Osteocyte (in vitro differentiated cells): ENCODE measurements around the gene OSBPL5. TPM values are rescaled to one million over a fixed set of nuclear protein-coding genes. Genes with fewer than 3 reads are reported as not detected.

Source experiments
- DNase-seq: peaks from one replicate; pipeline ENCODE4 v3.0.0; 2021; ENCODE audit warnings: mixed read lengths; ENCODE audit not compliant: unreplicated experiment; ENCODE audit errors: extremely low spot score
- H3K27ac Mint-ChIP-seq: one replicate; pipeline ENCODE4 v1.8.0; 2021; ENCODE audit warnings: mild to moderate bottlenecking, mixed read lengths; ENCODE audit not compliant: unreplicated experiment
- H3K27me3 Mint-ChIP-seq: one replicate; pipeline ENCODE4 v1.8.0; 2021; ENCODE audit warnings: mixed read lengths; ENCODE audit not compliant: unreplicated experiment
- H3K36me3 Mint-ChIP-seq: one replicate; pipeline ENCODE4 v1.8.0; 2021; ENCODE audit warnings: mixed read lengths; ENCODE audit not compliant: unreplicated experiment
- H3K4me1 Mint-ChIP-seq: one replicate; pipeline ENCODE4 v1.8.0; 2021; ENCODE audit warnings: mixed read lengths; ENCODE audit not compliant: unreplicated experiment
- H3K4me3 Mint-ChIP-seq: one replicate; pipeline ENCODE4 v1.8.0; 2021; ENCODE audit warnings: mild to moderate bottlenecking, moderate library complexity, mixed read lengths; ENCODE audit not compliant: unreplicated experiment
- H3K9me3 Mint-ChIP-seq: one replicate; pipeline ENCODE4 v1.8.0; 2021; ENCODE audit warnings: mixed read lengths; ENCODE audit not compliant: unreplicated experiment
- total RNA-seq: library from RNA; stranded (reverse); gene quantifications from 2 replicates; pipeline ENCODE4 v1.2.1, GENCODE V29; 2021
- TF ChIP-seq, protein P1 (sequence below): fragments of 200-600 bp; sonication (generic); IDR thresholded peaks from 2 replicates; pipeline ENCODE4 v1.5.0; 2021; ENCODE audit warnings: antibody characterized with exemption, mild to moderate bottlenecking, moderate library complexity

Gene OSBPL5
- total RNA-seq, 1 donor from 2014 or later = 47.9 TPM

DNA sequence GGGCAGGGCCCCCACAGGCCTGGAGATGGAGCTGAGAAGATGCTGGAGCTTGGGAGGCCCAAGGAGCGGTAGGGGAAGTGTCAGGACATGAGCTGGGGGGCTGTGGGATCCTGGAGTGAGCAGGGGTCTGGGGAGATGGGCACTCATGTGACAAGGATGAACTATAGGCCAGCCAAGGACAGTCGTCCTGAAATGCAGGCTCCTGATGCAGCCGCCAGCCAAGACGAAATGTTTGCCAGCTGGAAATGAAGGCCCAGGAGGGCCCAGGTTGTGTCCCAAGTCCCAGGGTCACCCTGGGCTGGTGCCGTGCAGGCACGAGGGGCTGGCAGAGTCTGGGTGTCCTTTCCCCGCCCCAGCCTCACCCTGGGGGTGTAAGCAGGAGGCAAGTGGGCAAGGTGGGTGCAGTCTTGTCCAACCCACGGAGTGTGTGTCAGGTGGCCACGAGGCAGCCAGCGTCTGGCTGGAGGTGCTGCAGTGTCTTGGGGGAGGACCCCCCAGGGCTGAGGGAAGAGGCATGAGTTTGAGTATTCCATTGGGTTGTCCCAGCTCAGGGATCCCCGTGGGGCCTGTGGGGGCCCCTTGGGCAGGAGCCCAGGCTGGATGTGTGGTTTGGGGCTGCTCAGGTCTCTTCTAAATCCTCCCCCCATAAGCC lies 32.1 kb upstream of the OSBPL5 start:
- H3K36me3 Mint-ChIP-seq = no peaks in the 10 kb centered on the region
- DNase-seq = no peak
- TF ChIP-seq, protein P1, sequence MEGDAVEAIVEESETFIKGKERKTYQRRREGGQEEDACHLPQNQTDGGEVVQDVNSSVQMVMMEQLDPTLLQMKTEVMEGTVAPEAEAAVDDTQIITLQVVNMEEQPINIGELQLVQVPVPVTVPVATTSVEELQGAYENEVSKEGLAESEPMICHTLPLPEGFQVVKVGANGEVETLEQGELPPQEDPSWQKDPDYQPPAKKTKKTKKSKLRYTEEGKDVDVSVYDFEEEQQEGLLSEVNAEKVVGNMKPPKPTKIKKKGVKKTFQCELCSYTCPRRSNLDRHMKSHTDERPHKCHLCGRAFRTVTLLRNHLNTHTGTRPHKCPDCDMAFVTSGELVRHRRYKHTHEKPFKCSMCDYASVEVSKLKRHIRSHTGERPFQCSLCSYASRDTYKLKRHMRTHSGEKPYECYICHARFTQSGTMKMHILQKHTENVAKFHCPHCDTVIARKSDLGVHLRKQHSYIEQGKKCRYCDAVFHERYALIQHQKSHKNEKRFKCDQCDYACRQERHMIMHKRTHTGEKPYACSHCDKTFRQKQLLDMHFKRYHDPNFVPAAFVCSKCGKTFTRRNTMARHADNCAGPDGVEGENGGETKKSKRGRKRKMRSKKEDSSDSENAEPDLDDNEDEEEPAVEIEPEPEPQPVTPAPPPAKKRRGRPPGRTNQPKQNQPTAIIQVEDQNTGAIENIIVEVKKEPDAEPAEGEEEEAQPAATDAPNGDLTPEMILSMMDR = no peak

DNA sequence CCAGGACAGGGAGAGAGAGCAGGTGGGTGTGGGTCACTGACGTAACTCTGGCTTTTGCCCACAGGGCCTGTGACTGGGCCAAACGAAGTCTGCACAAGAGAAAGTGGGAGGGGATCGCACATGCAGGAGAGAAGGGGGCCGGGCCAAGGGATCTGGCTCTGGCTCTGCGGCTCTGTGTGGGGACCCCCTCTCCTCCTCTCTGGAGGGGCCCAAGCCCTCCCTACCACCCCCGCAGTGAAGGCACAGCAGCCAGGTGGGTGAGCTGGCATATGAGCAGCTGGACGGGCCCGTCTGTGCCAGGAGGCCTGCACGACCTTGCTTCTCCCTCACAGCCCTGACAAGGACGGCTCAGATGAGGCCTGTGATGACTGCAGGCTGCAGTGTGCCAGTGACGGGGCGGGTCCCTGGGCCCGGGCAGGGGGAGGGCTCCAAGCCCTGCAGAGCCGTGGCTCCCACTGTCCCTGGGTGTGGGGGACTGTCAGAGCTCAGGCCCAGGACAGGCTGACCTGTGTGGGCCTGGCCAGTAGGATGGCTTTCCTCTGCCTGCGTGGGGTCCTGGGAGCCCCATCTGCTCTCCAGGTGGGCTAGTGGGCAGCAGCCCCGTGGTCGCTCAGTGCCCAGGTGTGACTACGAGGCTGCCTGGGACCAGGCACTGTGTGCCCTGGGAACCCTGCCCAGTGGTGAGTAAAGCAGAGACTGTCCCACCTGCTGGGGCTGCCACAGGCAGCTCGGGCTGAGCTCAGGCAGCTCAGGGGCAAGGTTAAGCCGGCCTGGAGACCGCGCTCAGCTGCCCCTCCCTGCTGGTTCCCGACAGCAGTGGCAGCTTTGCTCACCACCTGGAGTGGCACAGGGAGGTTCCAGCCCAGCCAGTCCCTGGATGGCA lies 31.3 kb upstream of the OSBPL5 start:
- TF ChIP-seq, protein P1 = no peak
- Mint-ChIP-seq H3K36me3 (no peaks in the 10 kb centered on the region), H3K27me3 (peaks cover 15% of the 10 kb centered on the region), H3K4me3 (no peak overlapping the region), H3K4me1 (no peaks in the 10 kb centered on the region), H3K9me3 (no peaks in the 10 kb centered on the region), H3K27ac (no peak overlapping the region)
- no peak for DNase-seq

More for the DNA sequence above, 32.1 kb upstream of the OSBPL5 start:
- no peaks in the 10 kb centered on the region for H3K4me1 Mint-ChIP-seq
- H3K27me3 Mint-ChIP-seq = peaks cover 22% of the 10 kb centered on the region
- no peak overlapping the region for H3K4me3 Mint-ChIP-seq
- H3K9me3 Mint-ChIP-seq = no peaks in the 10 kb centered on the region
- no peak overlapping the region for H3K27ac Mint-ChIP-seq

DNA sequence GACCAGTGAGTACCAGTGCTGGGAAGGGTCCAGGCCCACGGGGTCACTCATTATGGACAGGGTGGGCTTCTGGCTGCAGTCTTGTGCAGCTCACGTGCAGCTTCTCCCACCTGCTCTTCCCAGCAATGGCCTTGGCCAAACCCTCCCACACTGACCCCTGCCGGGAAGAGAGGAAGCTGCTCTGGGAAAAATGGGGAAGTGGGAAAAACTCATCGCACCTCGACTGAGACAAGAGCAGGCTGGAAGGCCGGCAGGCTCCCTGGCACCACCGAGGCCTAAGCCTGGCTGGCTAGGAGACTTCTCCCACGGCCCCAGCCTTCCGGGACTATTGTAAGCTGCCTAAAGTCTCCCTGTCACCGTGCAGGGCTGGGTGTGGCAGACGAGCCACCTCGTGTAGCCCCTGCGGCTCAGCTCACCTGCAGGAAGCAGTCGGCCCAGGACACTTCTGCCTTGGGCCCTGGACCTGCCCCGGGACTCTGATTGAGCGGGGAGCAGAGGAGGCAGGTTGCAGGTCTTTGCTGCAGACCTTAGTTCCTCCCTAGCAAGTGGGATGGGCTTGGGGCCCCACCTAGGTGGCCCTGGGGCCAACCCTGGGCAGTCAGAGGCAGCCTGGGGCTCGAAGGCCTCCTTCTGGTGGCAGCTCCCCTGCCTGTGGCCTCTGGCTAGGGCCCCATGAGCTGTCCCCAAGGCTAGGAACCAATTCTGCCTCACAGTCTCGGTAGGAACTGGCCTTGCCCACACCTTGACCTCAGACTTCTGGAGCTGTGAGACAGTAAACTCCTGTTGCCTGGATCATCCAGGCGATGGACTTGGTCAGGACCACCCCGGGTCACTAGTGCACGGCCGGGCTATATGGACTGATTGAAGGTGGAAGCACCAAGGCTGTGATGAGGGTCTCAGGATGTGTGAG lies 30.4 kb upstream of the OSBPL5 start:
- TF ChIP-seq, protein P1 = peak; percentile 38
- DNase-seq = no peak
- Mint-ChIP-seq H3K4me1 (no peaks in the 10 kb centered on the region), H3K36me3 (no peaks in the 10 kb centered on the region), H3K27ac (no peak overlapping the region), H3K9me3 (no peaks in the 10 kb centered on the region), H3K4me3 (no peak overlapping the region), H3K27me3 (peaks cover 7% of the 10 kb centered on the region)

DNA sequence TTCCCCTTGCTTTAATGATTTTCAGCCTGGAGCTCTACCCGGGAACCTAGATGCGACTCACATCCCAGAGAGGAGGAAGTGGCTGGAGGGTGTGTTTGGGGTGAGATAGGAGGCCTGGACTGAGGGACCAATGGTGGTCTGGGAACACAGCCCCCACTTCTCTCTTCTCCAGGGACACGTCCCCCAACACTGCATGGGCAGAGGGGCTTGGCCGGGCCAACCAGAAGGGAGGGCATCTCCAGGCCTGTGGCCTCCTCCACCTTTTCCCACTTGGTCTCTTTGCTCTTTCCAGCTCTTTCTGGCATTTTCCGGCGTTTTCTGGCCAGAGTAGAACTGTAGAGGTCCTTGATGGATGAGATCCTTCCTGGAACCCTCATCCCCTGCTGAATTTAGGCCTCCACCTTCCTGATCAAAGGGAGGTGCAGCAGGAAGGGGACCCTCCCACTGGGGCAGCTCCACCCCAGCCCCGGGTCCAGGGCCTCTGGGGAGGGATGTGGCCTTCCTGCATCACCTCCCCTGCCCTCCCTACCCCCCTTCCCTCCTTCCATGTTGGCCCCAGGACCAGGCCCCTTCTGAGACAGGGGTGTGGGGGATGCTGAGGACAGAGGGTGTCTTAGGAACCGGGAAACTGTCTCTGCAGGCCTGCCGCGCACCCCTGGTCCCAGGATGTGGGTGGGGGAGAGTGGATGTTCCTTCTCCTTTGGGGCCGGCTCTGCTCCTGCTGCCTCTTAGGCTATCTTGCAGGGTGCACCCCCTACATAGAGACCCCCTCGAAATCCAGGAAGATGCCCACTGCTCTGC lies 29.1 kb upstream of the OSBPL5 start:
- H3K36me3 Mint-ChIP-seq = no peaks in the 10 kb centered on the region
- H3K4me3 Mint-ChIP-seq = no peak overlapping the region
- H3K27ac Mint-ChIP-seq = no peak overlapping the region
- TF ChIP-seq, protein P1 = no peak
- peaks cover 3% of the 10 kb centered on the region for H3K27me3 Mint-ChIP-seq
- no peaks in the 10 kb centered on the region for H3K9me3 Mint-ChIP-seq
- no peaks in the 10 kb centered on the region for H3K4me1 Mint-ChIP-seq
- no peak for DNase-seq
